GM18498 (cell line): ENCODE measurements around the gene CD96.
A peak's percentile ranks its signal among the peaks of the same experiment; 100 is the strongest.
"Not testable (repeated sequence)": the region's sequence is repeated elsewhere in the genome, so short reads cannot be mapped to it uniquely, and the experiment has no call there.

Source experiments
- ATAC-seq: cut with Tn5 transposase; IDR thresholded peaks from one replicate; pipeline ENCODE4 v1.9.1; 2021; ENCODE audit warnings: mild to moderate bottlenecking, moderate library complexity; ENCODE audit not compliant: unreplicated experiment

Gene CD96

DNA sequence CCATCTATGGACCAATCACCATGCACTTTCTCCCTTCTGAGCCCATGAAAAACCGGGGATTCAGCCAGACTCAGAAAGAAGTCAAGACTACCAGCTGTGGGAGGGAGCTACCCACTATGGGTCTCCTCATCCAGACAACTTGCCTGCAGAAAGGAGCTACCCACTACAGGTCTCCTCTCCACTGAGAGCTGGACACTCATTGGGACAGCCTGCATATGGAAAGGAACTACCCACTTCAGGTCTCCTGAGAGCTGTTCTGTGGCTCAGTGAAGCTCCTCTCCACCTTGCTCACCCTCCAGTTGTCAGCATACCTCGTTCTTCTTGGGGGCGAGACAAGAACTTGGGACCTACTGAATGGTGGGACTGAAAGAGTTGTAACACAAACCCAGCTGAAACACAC lies 75.4 kb downstream of the CD96 start:
- ATAC-seq, result no peak

GRCh38 chr3:111617912-111618601 lies 76.1 kb downstream of the CD96 start:
- ATAC-seq, result no peak

DNA sequence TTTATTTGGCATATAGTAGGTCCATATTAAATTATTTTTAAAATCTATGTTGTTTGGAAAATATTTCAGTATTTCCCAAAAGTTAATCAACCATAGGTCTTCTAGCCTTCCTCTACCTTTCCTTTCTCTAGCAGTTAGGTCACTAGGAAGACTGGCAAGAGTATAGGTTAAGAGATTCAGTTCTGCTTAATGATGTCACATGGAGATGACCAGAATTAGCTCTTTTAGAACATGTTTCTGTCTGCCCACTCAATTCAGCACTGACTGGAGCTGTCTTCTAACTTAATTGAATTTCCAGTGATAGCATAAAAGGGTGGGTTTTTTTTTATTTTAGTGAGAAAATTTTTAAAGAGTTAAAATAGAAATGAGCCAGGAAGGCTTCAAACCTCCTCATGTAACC lies 76.9 kb downstream of the CD96 start:
- ATAC-seq, result no peak

GRCh38 chr3:111619833-111620232 lies 77.8 kb downstream of the CD96 start:
- ATAC-seq, result no peak

DNA sequence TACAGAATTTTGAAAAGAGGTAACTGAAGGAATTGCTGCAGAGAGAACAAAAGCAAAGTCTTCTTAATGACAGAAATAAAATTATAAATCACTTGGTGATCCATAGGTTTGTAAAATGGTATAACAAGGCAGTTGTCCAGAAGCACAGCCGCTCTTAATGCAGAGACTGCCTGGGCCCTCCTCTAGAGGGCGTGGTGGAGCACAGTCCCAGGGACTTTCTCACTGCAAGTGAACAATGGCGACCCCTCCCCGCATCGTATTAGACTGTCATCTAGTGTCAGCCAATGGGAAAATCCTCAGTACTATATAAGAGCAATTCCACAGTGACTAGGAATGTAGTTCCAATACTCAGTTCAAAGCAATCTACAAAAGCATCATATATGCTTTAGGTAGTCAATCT lies 79.5 kb downstream of the CD96 start:
- ATAC-seq, result no peak

DNA sequence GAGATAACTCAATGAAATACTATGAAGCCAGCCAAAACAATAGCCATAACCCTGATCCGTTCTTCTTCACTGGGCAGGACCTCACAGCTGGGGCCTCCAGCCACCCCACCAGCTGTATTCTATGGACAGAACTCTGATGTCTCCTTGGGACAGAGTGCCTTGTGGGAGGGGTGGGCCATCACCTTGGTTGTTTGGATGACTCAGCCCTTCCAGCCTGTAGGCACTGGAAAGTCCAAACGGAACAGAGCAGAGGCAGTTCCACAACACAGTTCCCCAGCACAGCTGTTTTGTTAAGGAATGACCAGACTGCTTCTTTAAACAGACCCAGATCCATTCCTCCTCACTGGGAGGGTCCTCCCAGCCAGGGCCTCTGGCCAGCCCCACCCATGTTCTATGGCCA lies 85.1 kb downstream of the CD96 start:
- ATAC-seq, result no peak

DNA sequence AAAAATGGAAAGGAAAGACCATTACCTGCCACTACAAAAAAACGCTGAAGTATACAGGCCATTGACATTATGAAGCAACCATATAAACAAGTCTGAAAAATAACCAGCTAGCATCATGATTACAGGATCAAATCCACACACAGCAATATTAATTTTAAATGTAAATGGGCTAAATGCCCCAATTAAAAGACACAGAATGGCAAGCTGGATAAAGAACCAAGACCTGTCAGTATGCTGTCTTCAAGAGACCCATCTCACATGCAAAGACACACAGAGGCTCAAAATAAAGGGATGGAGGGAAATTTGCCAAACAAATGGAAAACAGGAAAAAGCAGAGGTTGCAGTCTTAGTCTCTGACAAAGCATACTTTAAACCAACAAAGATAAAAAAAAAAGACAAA lies 87.0 kb downstream of the CD96 start:
- not testable (repeated sequence) for ATAC-seq

DNA sequence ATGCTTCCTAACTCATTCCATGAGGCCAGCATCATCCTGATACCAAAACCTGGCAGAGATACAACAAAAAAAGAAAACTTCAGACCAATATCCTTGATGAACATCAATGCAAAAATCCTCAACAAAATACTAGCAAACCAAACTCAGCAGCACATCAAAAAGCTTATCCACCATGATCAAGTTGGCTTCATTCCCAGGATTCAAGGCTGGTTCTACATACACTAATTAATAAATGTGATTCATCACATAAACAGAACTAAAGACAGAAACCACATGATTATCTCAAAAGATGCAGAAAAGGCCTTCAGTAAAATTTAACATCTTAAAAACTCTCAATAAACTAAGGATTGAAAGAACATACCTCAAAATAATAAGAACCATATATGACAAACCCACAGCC lies 88.6 kb downstream of the CD96 start:
- ATAC-seq, result not testable (repeated sequence)

DNA sequence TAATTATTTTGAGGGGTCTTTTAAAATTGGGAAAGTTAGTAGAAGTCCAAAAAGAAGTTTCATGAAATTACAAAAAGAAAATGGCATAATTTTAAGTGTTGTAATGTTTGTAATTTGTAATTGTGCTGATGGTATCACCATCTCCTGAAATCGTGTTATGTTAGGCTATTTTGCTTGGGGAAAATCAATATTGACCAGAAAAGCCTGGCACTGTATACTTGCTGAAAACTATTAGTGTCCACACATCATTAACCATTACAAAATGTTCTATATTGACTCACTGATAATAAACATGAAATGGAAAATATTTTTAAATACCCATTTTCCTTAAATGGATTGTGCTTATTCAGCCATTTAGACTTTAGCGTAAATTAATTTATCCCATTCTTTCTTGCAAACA lies 93.4 kb downstream of the CD96 start:
- no peak for ATAC-seq

DNA sequence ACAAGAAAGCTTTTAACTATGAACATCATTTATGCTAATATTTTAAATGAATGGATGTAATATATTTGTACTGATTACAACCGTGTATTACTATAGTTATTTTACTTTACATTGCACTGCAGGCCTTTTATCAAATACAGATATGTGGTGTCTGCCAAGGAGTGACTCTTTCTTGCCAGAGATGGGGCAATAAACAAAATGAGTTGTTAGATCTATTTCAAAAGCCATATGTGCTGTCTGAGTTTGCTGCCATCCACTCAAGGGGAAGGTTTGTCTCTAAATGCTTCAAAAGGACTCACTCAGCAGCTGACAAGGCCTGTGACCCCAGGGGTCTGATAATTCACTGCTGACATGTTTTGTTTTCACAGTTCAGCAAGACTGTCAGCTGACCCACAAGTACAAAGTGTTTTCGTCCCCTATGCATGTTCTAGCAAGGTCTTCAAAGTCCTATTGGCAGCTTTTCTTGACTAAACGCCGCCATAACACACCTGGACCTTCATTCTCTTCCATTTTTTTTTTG lies 94.4 kb downstream of the CD96 start:
- ATAC-seq, result no peak

DNA sequence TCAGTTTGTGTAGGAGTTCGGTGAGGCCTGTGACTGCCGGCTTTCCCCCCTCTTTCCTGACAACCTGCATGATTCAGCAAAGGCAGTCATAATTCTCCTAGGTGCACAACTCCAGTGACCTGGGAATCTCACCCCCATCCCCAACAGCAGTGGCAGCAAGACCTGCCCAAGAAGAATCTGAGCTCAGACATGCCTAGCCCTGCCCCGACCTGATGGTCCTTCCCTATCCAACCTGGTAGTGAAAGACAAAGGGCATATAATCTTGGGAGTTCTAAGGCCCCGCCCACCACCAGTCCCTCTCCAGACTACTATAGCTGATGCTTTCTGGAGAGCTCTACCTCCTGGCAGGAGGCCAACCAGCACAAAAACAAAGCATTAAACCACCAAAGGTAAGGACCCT lies 97.3 kb downstream of the CD96 start:
- no peak for ATAC-seq

- no peak for ATAC-seq
Measured at GRCh38 chr3:111648991-111649579, 107.1 kb downstream of the CD96 start.

- ATAC-seq, result no peak
Measured at GRCh38 chr3:111650378-111651275, 108.6 kb downstream of the CD96 start.

- ATAC-seq, result no peak
Measured at GRCh38 chr3:111652492-111653180, 110.6 kb downstream of the CD96 start.

GRCh38 chr3:111653766-111654165 lies 111.8 kb downstream of the CD96 start:
- ATAC-seq, result no peak

GRCh38 chr3:111662012-111662411 lies 120.0 kb downstream of the CD96 start:
- no peak for ATAC-seq

DNA sequence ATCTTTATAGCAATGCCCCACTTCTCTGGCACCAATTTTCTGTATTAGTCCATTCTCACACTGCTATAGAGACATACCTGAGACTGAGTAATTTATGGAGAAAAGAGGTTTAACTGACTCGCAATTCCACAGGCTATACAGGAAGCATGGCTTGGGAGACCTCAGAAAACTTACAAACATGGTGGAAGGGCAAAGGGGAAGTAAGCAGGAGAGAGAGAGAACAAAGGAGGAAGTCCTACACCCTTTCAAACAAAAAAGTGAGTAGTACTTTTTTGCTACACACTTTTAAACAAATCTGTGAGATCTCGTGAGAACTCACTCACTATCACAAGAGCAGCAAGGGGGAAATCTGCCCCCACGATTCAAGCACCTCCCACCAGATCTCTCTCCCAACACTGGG lies 120.9 kb downstream of the CD96 start:
- no peak for ATAC-seq

DNA sequence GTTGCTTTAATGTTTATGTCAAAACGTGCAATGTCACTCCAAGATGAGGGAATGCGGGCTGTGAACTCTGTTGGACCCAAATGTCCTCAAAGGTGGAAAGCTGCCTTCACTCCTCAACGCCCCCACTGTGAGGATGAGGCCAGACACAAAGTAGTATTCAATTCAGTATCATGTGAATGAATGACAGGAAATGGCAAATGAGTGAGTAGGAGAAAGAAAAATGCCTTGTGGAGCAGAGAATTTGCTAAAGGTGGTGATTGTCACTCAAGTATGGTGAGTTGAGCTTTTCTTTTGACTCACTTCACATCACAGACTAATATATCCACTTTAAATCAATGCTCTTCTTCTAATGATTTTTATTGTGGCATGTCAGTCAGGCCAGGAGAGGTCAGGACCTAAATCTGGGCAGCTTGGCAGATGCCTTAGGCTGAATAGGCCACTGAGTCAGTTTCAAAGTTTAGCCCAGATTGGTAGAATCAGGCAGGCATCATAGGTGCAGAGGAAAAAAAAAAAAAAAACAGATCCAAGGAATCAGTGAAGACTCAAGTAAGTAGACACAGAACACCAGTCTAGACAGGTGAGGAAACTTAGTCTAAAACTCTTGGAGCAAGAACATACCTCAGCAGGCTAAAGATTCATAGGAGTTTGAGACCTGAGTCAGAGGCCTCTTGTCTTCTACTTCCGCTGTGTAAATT lies 124.2 kb downstream of the CD96 start:
- no peak for ATAC-seq

- ATAC-seq, result no peak
Measured at GRCh38 chr3:111667170-111667569, 125.2 kb downstream of the CD96 start.

DNA sequence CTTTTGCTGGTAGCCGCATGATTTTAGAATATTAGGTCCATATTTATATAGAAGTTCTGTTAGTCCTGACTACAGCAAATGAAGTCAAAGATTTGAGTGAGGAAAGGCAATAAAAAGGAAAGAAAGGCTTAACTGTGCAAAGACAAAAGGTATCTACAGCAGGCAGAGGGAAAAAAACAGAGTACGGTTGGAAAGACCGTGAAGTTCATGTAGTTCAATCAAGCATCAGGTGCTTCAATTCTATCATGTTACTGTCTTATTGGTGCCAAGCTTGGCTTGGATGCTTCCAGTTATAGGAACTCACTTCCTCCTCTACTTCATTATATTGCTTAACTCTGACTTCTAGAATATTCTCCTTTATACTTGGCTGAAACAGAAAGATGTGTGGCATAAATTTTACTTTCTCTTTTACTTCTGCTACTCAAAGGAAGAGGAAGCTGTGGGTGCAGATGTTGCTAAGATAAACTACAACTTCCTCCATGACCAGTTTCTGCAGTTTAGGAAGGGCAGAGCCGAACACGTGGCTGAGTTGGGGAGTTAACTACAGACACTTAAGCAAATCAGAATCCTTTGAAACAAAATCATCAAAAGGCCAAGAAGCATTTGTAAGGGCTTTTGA lies 125.7 kb downstream of the CD96 start:
- ATAC-seq, result peak; percentile 98
